GM18499 (cell line): Measurements from ENCODE around the gene NAV3.

Source experiments
- ATAC-seq: cut with Tn5 transposase; IDR thresholded peaks from one replicate; pipeline ENCODE4 v1.9.1; 2021; ENCODE audit warnings: moderate number of reproducible peaks; ENCODE audit not compliant: insufficient read depth, unreplicated experiment

NAV3 gene

DNA sequence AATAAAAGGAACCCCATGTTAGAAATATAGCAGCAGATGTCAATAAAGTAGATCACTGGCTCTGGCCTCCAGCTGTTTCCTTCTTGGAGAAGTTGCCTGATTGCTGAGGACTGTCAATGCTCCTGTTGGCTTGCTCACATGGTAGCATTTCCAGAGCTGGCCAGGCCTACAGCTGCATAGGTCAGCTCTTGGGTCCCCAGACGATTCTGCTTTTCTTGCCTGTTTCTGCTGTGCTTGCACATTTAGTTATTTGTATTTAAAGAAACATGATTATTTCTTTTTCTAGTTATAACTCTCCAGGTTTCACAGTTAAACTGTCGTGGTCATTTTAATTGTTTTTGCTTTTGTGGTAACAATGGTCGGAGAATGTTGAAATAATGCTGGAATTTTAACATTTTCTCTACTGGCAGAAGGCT lies 7.2 kb downstream of the NAV3 start:
- ATAC-seq, result no peak

DNA sequence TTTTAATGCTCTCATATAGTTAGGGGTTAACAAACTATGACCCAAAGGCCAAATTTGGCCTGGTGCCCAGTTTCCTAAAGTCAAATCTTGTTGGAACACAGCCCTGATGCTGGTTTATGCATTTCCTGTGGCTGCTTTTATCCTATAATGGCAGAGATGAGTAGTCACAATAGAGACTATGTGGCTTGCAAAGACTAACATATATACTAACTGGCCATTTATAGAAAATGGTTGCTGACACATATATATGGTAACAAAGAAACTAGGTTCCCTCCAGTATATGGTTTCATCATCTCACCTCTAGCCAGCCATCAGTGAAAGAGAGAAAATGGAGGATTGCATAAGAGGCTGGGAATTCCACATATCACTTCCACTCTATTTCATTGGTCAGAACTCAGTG lies 10.8 kb downstream of the NAV3 start:
- ATAC-seq, result no peak

DNA sequence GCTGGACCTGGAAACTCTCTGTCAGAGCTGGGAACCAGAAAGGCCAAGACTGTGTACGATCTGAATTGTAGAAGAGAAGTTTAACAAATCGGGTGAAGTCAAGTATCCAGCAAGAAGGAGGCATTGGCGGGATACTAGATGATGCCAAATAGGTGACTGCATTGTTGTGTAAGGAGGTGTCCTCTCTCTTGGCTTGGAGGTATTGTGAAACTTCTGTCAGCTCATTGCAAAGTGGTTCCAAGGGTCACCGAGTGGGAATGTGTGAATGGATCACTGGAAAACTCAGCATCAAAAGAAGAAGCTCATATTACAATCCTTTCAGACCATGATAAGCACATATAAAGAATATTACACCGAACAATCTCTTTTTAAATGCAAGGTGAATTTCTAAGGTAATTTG lies 11.7 kb downstream of the NAV3 start:
- ATAC-seq, result no peak

DNA sequence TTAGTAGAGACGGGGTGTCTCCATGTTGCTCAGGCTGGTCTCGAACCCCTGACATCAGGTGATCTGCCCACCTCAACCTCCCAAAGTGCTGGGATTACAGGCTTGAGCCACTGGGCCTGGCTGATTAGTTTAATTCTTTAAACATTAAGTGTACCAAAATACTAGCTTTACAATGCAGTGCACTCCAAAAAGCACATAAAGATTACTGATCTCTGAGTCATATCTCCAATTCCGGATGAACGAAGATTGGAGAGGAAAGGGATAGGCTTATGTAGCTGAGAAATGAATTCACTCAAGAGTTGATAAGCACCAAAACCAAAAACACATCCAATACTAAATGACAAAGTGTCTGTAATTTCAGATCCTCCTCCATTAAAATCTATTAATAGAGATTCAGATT lies 15.1 kb downstream of the NAV3 start:
- ATAC-seq, result no peak

DNA sequence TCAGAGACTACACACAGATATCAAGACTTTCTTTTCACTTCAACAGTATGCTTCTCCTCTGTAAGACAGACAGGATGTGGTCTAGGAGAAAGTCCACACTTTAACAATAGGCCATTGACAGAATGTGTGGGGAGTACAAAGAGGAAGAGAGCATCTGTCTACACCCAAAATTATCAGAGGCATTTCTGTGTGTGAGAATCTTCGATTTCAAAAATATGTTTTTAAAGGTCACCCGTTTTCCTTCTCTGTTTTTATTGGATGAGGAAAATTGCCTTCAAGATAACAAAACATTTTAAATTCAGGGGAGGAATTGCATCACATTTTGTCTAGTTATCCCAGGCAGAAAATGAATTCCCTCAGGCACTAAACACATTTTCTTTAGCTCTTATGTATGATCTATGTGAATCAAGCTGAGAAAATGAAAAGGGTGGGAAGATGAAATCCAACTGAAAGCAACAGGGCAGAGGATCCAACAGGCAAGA lies 16.4 kb downstream of the NAV3 start:
- ATAC-seq, result peak; percentile 100

DNA sequence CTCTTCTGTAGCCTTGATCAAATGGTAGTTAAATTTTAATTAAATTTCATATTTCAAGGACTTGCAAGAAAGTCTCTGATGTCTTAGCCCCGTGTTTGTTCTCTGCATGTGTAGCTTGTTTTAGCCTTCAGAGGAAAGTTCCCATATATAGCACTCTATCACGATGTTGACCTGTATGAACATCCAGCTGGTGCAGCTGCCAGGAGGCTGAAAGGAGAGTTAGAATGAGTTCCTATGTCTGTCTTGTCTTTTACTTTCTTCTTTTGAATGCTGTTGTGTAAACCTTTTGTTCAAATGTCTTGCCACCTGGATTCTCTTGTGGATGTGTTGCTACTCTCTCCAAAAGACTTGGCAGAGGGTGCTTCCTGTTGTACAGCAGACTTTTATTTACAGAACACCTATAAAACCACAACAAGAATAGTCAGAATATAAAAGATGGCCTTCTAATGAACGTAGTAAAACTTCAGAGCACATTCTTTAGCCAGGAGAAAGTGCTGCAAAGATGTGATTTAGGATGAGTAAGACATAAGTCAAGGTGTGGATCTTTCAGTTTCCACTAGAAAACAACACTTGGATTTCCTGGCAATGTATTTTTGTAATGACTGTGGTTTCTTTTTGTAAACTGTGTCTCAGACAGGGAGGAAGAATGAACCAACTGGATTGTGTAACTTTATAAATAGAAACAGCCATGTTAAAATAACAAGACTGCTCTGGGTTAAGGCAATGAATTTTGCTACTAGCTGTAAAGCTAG lies 17.2 kb downstream of the NAV3 start:
- ATAC-seq, result no peak

DNA sequence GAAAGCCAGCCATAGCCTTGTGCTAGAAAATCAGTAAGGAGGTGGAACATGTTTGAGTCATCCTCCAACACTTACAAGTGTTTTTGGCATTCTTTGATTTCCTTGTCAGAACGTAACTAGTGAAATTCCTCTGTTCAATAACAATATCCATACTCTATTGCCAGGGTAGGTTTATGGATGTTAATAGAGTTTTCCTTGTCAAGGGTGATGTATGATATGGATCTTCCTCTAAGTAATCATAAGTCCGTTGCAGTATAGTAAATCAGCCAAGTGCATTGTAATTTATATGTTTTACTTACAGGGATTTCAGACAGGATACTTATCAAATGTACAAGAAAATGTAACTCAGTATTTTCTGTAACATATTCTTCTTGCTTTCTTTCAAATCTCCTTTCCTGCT lies 19.4 kb downstream of the NAV3 start:
- no peak for ATAC-seq

DNA sequence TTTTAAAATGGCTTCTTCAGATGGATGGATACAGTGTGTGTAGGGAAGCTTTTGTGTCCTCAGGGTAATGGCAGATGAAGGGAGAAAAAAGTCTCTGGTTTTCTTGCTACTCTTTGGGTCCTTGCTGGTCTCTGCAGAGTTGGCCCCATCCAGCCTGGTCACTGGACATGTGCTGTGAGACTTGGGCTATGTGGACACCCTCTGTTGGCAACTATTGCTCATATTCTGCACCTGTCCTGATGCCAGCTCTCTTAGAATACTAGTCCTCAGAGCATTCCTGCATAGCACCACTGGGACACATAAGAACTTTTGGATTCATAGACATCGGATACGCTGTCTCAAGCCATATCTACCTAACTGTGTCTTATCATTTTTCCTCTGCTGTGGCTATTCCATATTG lies 20.0 kb downstream of the NAV3 start:
- no peak for ATAC-seq

DNA sequence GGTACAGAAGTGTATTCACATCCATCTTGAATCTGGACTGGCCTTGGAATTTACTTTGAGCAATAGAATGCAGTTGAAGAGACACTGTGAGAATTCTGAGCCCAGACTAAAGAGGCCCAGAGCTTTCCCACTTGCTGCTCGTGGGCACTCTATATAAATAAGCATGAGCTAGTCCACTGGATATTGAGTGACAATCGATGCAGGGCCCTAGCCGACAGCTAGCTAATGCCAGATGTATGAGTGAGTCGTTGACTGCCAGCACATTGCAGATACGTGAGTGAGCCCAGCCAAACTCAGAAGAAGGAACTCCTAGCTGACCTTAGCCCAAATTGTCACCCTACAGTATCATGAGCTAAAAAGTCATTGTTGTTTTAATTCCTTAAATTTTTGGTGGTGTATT lies 24.9 kb downstream of the NAV3 start:
- no peak for ATAC-seq

DNA sequence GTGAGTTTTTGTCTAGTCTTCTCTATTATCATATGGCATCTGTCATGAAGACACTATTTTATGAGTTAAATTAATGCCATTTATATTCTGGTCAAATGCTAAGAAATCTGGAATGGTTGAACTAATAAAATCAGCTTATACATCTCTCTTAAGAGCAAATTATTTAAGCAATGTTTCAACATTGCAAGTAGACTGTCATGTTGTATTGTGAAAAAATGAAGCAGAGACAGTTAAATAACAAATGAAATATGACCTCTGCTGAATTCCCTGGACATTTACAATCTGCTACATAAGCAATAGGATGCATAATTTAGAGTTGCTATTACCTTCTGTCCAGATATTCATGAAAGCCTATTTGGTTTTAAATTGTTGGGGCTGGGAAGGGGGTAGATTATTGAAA lies 30.6 kb downstream of the NAV3 start:
- ATAC-seq, result no peak

DNA sequence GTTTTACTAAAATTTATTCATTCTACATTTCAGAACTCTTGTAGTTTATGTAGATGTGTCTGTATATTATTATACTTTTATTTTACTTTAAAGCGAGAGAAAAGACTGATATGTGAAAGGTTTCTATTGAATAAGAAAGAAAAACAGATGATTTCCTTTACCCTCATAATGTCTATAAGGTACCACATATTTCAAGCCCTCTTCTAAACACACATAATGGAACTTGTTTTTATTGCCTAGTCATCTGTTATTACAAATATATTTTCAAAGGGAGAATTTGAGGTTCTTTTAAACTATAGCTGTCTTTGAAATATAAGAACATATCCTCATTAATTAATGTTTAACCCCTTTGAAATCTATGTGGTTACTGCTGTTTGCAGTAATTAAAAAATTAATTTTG lies 34.5 kb downstream of the NAV3 start:
- no peak for ATAC-seq

DNA sequence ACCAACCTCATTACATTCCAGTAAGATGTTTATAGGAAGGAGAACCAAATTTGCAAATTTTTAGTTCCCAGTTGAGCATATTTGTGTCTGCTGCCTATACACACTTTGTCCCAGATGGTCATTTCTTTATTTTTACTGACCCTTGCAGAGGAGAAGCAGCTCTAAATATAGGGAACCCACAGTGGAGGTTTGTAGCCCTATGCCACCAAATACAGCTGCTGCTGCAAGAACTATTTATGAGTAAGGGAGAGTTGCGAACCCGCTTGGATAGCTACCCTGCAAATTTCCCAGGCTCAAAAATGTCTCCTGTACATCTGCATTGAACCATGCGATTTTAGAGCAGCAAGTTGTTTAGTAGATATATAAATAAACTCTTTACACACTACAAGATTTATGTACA lies 48.2 kb downstream of the NAV3 start:
- no peak for ATAC-seq

DNA sequence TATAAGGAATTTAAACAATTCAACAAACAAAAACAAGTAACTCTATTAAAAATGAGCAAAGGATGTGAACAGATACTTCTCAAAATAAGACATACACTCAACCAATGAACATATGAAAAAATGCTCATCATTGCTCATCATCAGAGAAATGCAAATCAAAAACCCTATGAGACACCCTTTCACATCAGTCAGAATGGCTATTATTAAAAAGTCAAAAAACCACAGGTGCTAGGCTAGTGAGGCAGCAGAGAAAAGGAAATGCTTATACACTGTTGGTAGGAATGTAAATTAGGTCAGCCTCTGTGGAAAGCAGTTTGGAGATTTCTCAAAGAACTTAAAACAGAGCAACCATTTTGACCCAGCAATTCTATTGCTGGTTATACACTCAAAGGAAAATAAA lies 52.0 kb downstream of the NAV3 start:
- peak; percentile 82 for ATAC-seq

DNA sequence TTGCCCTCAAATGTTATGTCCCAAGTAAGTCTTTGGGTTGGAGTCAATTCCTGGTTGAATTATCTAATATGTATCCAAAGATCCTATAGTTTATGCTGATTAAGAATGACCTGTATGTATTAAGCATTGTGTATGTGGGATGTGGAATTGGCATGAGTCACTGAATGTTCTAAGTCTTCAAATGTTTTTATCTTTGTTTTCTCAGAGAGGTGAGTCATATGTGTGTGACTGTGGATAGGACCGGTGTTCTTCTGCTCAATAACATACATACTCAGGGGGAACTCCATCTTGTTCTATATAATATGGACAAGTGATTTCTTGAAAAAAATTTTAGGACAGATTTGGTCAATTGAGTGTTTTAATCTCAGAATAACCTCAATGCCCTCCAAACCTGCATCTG lies 57.9 kb downstream of the NAV3 start:
- no peak for ATAC-seq

DNA sequence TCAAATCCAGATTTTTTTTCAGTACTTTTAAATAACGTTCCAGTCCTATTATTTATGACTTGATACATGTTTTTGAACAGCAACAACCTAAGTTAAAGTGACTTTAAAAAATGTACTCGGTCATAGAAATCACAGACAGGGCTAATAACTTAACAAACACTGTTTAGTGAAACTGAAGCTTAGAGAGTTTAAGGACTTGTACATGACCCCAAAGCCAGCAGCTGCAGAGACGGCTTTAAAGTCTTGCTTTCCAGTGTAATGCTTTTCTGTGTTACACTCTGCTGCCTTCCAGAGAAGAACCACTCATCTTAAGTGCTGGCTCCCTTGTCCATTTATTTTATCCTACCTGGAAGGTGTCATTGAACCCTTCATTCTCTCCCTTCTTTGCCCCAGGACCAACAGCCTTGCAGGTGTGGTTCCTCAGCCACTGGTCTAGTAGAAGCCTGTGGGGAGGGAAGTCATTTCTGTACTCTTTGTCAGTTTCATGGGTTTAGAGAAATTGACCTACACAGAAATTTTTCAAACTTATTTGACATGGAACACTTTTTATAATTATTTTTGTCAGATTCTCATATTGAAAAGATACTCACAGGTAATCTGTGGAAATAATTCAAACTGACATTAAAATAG lies 60.9 kb downstream of the NAV3 start:
- no peak for ATAC-seq

DNA sequence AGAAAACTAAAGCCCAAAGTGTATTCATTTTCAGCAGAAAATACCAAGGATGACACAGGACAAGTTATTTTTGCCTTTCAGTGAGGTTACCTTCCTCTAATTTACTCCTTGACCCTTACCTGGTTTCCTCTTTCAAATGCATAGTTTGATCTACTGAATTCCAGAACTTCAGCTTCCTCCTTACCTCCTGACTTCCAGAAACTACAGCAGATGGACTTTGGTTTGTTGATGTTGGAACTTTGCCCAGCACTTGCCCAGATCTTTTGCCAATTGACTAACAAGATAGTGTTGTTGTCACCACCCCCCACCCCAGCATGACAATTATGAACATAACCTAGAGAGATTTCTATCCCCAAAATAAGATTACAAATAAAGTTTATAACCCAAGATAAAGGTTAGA lies 63.2 kb downstream of the NAV3 start:
- ATAC-seq, result no peak

DNA sequence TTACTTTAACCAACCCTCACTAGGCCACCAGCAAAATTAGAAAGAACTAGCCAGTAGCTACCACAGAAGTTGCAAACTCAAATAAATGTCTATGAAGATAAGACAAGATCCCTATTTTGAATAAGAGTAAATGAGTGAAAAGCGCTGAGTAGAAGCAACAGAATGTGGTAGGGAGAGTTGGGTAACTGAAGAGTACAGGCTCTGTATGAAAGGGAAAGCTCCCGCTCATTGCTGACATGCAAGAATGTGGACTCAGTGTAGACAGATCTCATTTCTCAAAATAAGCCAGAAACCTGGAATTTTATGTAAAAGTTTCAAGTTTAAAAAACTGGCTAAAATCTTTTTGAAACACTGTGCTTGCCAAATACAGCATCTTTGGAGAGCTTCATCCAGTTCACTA lies 63.9 kb downstream of the NAV3 start:
- ATAC-seq, result no peak

DNA sequence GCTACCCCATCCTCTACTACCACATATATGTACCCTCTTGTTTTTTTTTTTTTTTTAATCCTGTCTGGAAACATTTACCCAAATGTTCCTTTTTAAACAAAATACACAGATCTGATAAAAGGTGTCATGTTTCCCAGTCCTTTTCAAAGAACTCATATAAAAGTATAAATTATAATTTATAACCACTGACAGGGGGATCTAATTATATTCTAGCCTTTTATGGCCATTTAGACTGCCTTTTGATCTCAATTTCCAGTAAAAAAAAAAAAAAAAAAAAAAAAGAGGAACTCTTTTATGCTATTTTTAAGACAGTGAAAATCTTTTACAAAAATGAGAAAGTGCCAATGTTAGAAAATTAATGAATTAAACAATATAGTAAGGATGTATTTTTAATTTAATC lies 65.0 kb downstream of the NAV3 start:
- no peak for ATAC-seq

DNA sequence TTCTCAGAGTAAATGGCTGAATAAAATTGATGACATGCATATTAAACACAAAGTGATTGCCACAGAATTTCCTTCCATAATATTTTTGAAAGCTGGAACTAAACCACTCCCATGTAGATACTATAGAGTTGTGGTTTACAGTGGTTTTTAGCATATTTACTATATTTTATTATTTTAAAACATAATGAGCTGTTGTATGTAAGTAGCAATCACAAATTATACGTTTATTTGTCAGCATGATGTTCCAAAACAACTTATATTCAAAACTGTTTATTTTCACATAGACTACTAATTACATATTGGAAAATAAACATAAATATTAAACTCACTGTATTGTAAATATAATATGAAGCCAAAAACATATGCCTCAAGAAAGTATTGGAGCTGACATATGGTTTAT lies 77.2 kb downstream of the NAV3 start:
- ATAC-seq, result no peak

DNA sequence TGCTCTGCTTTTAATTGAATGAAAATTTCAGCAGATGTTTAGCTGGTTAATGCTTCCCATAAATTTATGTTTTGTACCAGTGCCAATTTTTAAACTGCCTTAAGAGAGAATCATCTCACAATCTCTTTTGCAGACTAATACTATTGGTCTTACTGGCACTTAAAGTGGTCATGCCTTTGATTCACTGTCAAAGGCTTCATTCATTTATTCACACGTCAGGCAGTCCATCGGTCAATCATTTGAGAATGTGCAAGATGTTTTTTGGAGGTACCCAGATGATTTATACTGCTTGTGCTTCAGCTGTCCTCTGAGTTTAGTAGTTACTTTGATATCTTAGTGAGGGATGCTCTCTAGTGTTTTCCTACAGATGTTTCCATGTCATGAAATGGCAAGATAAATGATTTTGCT lies 83.4 kb downstream of the NAV3 start:
- ATAC-seq, result no peak

DNA sequence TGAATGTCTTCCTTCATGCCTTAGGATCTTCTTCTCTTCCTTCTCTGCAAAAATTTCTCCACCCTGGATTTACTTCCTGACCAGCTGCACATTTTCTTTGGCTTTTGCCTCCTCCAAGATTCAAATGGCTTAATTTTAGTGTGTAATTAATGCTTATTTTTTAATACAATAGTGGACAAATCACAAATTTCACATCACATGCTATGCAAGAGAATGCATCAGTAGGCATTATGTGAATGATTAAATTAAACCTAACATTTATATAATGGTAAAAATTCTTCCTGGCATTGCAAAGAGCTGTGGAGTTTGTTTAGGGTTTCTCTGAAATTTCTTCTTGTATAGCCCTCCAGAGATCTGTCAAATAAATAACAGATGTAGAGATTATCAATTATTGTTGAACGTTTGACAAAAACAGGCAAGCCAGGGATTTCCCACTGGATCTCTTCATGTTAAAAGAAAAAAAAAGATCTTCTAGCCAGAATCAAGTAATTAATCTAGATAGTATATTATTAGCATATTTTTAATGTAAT lies 84.4 kb downstream of the NAV3 start:
- no peak for ATAC-seq

DNA sequence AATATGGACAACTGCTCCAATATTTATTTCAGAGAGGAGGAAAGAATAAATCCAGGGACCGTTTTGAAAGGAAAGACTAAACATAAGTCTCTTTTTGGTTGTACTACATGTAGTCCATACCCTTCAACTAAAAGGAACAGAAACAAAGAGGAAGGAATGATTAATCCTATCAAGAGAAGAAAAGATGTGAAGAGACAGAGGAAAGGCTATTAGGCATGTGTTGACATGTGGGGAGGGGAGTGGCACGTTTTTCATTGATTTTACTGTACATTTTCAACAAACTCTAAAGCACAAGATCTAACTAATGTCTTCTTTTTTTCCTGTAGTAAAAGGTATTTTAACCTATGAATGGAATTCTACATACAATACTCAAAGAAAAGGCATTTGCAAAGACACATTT lies 85.6 kb downstream of the NAV3 start:
- no peak for ATAC-seq
